HepG2 (cell line): Measurements from ENCODE around the gene FOXJ2. TPM values are rescaled to one million over a fixed set of nuclear protein-coding genes. Genes with fewer than 3 reads are reported as not detected.

Experiments used
- ARID5B ChIP-seq: IDR thresholded peaks from 2 replicates; pipeline ENCODE4 v1.4.0; 2020; ENCODE audit warnings: mild to moderate bottlenecking, missing genetic modification reagents
- BCL3 ChIP-seq: sonication (generic); formaldehyde crosslinking; IDR thresholded peaks from 2 replicates; pipeline ENCODE4 v1.5.1; 2020; ENCODE audit warnings: mild to moderate bottlenecking, missing genetic modification reagents, moderate library complexity
- DZIP1 ChIP-seq: sonication (generic); formaldehyde crosslinking; IDR thresholded peaks from 2 replicates; pipeline ENCODE4 v1.5.0; 2020; ENCODE audit warnings: mild to moderate bottlenecking, missing genetic modification reagents
- HIVEP1 ChIP-seq: sonication (generic); formaldehyde crosslinking; IDR thresholded peaks from 2 replicates; pipeline ENCODE4 v1.4.0; 2020; ENCODE audit warnings: mild to moderate bottlenecking, missing genetic modification reagents
- POLR2AphosphoS5 ChIP-seq: IDR thresholded peaks from 2 replicates; pipeline ENCODE4 v1.6.1; 2012; ENCODE audit warnings: low read depth, low read length
- RBM39 ChIP-seq: fragments of 200-400 bp; formaldehyde crosslinking; IDR thresholded peaks from one replicate; pipeline ENCODE4 v1.6.1; 2018; ENCODE audit warnings: antibody characterized with exemption, mild to moderate bottlenecking, low read depth, low read length; ENCODE audit not compliant: poor library complexity, severe bottlenecking
- SOX6 ChIP-seq, 2 experiments: fragments of 450-650 bp in 1 of 2; sonication (generic) in 1 of 2; formaldehyde crosslinking in 1 of 2; IDR thresholded peaks; 2 replicates each; pipeline versions ENCODE4 v1.4.0 to v1.6.1; 2017 to 2020; ENCODE audit warnings: antibody characterized with exemption in 1 of 2, mild to moderate bottlenecking in 1 of 2, missing genetic modification reagents in 1 of 2
- TAF1 ChIP-seq: sonication (generic); formaldehyde crosslinking; IDR thresholded peaks from 2 replicates; pipeline ENCODE4 v1.4.0; 2020; ENCODE audit warnings: missing genetic modification reagents
- TCF12 ChIP-seq, 2 experiments: fragments of 450-650 bp in 1 of 2; sonication (generic) in 1 of 2; formaldehyde crosslinking in 1 of 2; IDR thresholded peaks; 2 replicates each; pipeline versions ENCODE4 v1.6.1 to v1.8.0; 2017 to 2022; ENCODE audit warnings: antibody characterized with exemption in 1 of 2, mild to moderate bottlenecking in 1 of 2, missing genetic modification reagents in 1 of 2, moderate library complexity in 1 of 2
- ZBTB7B ChIP-seq: sonication (generic); formaldehyde crosslinking; IDR thresholded peaks from 2 replicates; pipeline ENCODE4 v1.4.0; 2020; ENCODE audit warnings: missing genetic modification reagents
- ZNF329 ChIP-seq: sonication (generic); formaldehyde crosslinking; IDR thresholded peaks from 2 replicates; pipeline ENCODE4 v1.9.0; 2021; ENCODE audit warnings: low read depth, mild to moderate bottlenecking, missing genetic modification reagents
- ZNF331 ChIP-seq: sonication (generic); formaldehyde crosslinking; IDR thresholded peaks from 2 replicates; pipeline ENCODE4 v1.4.0; 2020; ENCODE audit warnings: missing genetic modification reagents
- ZNF574 ChIP-seq: sonication (generic); formaldehyde crosslinking; IDR thresholded peaks from 2 replicates; pipeline ENCODE4 v1.4.0; 2020; ENCODE audit warnings: missing genetic modification reagents
- ZNF607 ChIP-seq: sonication (generic); formaldehyde crosslinking; IDR thresholded peaks from 2 replicates; pipeline ENCODE4 v1.5.1; 2020; ENCODE audit warnings: missing genetic modification reagents, mild to moderate bottlenecking, borderline replicate concordance
- ZNF709 ChIP-seq: sonication (generic); formaldehyde crosslinking; IDR thresholded peaks from 2 replicates; pipeline ENCODE4 v1.5.0; 2020; ENCODE audit warnings: mild to moderate bottlenecking, missing genetic modification reagents
- ZSCAN12 ChIP-seq: sonication (generic); formaldehyde crosslinking; IDR thresholded peaks from 2 replicates; pipeline ENCODE4 v1.9.0; 2021; ENCODE audit warnings: mild to moderate bottlenecking, missing genetic modification reagents
- polyA plus RNA-seq, 8 experiments: library from polyadenylated mRNA; depleted of rRNA in 3 of 8; stranded (reverse) in 7 of 8; unstranded in 1 of 8; fragments of >200 nt; fragmentation: Illumina TruSeq in 4 of 8; extraction: Trizol in 4 of 8; gene quantifications; 2 replicates each; pipeline versions ENCODE4 v1.2.1 to v1.2.3, GENCODE V29; 2011 to 2016; ENCODE audit warnings: low read depth in 4 of 8, missing spikeins in 1 of 8, mixed read lengths in 1 of 8; ENCODE audit not compliant: insufficient read depth in 1 of 8
- total RNA-seq, 5 experiments: library from RNA; depleted of rRNA; stranded (reverse); fragments of >200 nt; fragmentation: Illumina TruSeq; extraction: Trizol; gene quantifications; 2 replicates each; pipeline ENCODE4 v1.2.3, GENCODE V29; 2016; ENCODE audit warnings: low read depth in 1 of 5

FOXJ2 gene
- total and polyA plus RNA-seq, 2 of the 13 experiments (the other 11 are each of a cell fraction or from before 2014, with no cell fraction given): 2.2 to 2.9 TPM

- TF ChIP-seq BCL3 (CRISPR knock-in tag) (peak; percentile 40; the same call in 1 of the 2 replicates), ZBTB7B (CRISPR knock-in tag) (no peak; the same call in 1 of the 2 replicates), HIVEP1 (CRISPR knock-in tag) (peak; percentile 32; the same call in 1 of the 2 replicates), ZNF709 (CRISPR knock-in tag) (0 out of 2 replicates have a peak, but pooled peaks have one; percentile 48), TCF12 (IDR thresholded peaks at IDR 0.05) (no peak), TCF12 (CRISPR knock-in tag; IDR thresholded peaks at IDR 0.05) (no peak), TAF1 (peak; percentile 74), ZNF574 (peak; percentile 73; the same call in 1 of the 2 replicates), ZNF331 (CRISPR knock-in tag) (peak; percentile 31; the same call in 1 of the 2 replicates), POLR2AphosphoS5 (0 out of 2 replicates have a peak, but pooled peaks have one; percentile 32), ZNF329 (CRISPR knock-in tag) (0 out of 2 replicates have a peak, but pooled peaks have one; percentile 62), SOX6 (IDR thresholded peaks at IDR 0.05) (no peak), SOX6 (CRISPR knock-in tag; IDR thresholded peaks at IDR 0.05) (peak; percentile 33), DZIP1 (0 out of 2 replicates have a peak, but pooled peaks have one; percentile 60), RBM39 (peak; percentile 41), ZSCAN12 (CRISPR knock-in tag) (no peak), ARID5B (no peak; the same call in 1 of the 2 replicates), ZNF607 (CRISPR knock-in tag) (0 out of 2 replicates have a peak, but pooled peaks have one; percentile 20)
Observed at GRCh38 chr12:8032242-8033152, at the start of gene FOXJ2 (continued).
